Stimulated activated CD4-positive, alpha-beta T cell treated with anti-CD3 and anti-CD28 coated beads, Interleukin-12 subunit alpha, Interleukin-12 subunit beta, amount 100 ng/mL, for 48 hours (primary cell): ENCODE measurements around the gene FRMD8.

ENCODE experiments used
- DNase-seq, 3 donors: peaks; one replicate each; pipeline ENCODE4 v3.0.0-alpha.2; 2020; ENCODE audit warnings: low read depth in 2 of 3, low spot score in 1 of 3

Gene FRMD8

DNA sequence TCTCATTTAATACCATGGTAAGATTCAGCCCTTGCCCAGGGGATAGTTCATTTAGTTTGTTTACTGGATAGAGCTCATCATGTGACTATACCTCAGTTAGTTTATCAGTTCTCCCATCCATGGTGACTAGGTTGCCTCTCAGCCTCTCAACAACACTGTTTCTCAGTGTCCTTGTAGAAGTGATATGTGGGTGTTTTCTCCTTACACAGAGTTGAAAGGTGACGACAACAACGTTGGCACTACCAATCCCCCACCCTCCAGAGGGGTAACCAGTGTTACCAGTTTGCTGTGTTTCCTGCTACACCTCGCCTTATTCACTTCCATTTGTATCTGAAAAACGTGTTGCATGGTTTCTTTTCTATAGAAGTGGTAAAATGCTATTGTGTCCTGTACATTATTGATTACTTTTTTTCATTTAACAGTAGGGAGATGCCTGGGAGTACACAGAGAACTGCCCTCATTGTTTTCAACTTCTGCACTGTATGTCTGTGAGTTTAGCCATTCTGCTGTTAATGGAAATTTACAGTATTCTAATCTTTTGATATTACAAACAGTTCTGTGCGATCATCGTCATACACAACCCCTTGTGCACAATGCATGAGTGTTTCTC, 47.7 kb downstream of the FRMD8 start:
- DNase-seq = no peak

DNA sequence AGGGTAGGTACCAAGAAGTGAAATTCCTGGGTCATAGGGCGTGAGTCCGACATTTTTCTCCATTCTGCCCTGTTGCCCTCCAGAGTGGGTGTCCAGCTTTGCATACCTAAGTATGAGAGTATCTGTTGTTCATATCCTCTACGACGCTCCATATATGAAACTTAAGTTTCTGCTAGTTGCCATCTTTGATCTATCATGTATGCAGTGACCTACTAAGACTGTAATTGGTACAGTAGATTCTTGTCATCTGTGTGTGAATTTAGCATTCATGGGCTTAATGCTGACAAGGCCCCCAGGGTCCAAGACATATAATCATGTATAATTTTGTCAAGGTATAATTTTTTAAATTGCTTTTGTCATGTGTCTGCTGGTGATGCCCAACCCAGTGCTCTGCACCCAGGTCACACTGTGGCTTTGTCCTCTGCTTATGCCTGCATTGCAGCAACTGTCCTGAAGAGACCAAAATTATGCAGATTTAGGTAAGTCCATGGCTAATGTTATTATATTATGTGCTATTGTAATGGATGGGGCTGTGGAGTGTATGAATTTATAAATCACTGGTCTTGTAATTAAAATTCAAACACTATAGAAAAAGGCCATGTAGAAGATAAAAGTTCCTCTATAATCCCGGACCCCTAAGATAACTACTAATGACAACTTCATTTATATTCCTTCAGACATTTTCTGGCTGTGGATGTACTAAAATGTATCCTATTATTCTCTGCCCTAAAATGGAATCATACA, 48.4 kb downstream of the FRMD8 start:
- no peak for DNase-seq

DNA sequence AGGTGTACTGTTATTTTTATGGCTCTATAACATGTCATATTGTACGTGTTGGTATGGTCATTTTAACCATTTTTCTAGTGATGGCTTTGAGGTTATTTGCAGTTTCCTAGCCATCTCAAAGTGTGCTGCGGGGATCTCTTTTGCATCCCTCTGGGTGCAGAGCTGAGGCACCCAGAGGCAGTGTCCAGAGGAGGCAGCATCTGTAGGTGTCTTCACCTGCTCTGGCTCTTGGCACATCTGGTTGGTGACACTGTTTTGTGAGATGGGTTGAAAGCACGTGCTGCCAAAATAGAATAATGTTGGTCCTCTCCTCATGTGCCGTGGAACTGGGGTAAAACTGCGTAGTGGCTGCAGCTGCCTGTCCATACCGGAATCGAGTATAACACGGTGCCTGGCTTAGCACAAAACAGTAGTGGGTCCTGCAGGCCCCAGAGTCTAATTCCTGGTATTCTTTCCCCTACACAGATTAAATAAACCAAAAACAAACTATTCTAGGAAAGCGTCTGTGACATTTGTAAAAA, 49.0 kb downstream of the FRMD8 start:
- DNase-seq = no peak

DNA sequence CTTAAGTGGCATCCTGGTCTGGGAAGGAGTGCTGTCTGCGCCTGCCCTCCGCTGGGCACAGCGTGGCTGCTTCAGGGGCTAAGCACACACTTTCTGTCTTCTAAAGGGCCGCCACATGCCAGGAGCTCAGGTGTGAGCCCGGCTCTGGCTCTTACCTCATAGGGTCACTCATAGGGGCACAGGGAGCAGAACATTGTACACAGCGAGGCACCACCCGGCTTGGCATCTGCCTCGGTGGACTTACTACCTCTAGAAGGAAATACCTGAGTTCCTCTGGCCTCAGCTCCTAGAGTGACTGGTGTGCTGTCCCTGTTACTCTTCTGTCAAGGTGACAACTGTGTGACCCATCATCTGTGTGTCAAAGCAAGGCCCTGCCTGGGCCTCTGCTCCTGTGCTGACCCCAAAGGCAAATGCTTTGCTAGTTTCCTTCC, 49.6 kb downstream of the FRMD8 start:
- no peak for DNase-seq

DNA sequence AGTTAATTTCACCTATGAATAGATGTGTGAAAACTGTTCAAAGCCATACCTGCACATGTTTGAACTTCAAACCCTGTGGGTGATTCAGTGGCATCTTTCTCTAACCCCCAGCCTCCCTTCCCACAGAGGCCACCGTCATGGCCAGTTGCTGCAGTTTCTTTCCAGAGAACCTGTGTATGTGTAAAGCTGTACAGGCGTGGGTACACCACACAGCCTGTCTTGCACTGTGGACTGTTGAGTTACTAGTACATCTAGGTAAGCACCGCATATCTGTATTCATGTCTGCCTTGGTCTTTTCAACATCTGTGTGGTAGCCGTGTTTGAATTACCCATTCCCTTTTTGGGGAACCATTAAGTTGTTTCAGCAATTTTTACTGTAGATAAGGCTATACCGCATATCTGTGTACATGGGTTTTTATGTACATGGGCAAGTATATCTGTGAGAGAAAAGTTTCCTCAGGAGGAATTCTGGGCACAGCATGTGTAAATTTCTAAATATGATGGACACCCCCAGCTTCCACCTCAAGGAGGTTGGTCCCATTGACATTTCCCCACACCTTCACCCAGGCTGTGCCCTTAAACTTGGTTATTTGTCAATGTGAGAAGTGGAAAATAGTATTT, 50.1 kb downstream of the FRMD8 start:
- DNase-seq = no peak

DNA sequence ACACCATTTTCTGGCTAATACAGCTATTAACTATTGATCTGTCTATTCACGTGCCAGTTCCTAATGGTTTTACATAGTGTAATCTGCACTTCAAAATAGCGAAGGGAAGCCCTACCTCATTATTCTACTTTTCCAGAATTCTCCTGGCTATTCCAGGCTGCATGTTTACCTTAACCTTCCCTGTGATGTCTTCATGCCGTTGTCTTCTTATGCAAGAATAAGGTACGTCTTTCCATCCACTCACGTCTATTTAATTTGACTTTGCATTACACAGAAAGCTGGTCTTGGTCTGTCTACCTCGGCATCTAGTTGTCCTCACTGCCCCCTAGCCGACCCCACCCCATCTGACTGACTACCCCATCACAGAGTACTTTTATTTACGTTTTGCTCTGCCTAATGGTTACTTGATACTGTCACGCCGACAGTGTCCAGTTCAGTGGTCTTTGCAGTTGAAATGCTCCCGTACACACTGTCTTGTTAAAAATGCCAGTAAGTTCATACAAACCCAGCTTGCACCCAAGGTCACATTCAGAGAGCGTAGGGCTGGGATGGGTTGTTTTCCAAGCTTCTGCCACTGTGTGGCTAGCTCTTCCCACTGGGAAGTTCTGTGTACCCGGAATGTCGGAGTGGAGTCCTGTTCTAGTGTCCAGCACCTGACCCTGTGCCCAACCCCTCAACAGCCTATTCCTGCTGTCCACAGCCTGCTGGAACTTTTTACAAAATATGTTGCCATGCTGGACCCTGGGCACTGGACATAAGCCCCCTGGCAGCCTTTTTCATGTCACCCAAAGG, 51.2 kb downstream of the FRMD8 start:
- no peak for DNase-seq

DNA sequence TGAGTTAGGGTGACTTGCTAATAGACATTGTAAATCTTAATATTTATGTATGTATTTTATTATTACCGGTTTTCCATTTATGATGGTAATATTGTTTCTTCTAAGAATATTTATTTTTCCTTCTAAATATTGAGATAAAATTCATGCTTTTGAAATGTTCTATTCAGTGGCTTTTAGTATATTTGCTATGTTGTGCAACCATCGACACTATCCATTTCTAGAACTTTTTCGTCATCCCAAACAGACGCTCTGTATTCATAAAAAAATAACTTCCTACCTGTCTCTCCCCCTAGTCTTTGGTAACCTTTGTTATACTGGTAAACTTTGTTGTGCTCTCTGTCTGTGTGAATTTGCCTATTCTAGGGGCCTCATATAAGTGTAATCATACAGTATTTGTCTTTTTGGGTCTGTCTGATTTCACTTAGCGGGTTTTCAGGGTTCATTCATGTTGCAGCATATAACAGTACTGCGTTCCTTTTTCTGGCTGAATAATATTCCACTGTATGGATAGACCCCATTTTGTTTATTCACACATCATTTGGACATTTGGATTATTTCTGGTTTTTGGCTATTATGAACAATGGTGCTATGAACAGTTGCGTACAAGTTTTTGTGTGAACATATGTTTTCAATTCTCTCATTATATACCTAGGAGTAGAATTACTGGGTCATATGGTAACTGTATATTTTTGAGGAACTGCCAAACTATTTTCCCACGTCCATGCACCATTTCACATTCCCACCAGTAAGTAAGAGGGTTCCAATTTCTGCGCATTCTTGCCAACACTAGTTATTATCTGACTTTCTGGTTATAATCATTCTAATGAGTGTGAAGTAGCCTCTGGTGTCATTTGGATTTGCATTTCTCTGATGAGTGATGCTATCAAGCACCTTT, 52.1 kb downstream of the FRMD8 start:
- no peak for DNase-seq

DNA sequence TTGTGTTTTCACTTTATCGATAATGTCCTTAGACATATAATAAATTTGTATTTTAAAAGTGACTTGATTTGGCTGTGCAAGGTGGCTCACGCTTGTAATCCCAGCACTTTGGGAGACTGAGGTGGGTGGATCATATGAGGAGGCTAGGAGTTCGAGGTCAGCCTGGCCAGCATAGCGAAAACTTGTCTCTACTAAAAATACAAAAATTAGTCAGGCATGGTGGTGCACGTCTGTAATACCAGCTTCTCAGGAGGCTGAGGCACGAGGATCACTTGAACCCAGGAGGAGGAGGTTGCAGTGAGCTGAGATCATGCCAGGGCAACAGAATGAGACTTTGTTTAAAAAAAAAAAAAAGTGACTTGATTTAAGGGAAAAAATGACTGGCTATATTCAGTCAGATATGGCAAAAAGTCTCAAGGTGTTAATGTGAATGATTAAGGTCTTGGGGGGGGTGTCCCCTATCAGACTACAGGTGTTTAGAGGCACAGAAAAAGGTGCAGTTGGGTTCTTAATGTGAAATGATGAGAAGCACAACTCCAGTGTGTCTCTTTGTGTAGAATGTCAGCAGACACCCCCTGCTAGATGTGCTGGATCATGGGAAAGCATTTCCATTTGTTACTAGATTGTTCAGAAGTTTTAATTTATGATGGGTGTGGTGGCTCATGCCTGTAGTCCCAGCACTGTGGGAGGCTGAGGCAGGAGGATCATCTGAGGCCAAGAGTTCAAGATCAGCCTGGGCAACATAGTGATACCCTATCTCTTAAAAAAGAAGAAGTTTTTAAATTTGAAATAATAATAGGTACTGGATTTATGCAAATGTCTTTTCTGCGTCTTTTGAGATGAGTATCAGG, 53.1 kb downstream of the FRMD8 start:
- DNase-seq = no peak

DNA sequence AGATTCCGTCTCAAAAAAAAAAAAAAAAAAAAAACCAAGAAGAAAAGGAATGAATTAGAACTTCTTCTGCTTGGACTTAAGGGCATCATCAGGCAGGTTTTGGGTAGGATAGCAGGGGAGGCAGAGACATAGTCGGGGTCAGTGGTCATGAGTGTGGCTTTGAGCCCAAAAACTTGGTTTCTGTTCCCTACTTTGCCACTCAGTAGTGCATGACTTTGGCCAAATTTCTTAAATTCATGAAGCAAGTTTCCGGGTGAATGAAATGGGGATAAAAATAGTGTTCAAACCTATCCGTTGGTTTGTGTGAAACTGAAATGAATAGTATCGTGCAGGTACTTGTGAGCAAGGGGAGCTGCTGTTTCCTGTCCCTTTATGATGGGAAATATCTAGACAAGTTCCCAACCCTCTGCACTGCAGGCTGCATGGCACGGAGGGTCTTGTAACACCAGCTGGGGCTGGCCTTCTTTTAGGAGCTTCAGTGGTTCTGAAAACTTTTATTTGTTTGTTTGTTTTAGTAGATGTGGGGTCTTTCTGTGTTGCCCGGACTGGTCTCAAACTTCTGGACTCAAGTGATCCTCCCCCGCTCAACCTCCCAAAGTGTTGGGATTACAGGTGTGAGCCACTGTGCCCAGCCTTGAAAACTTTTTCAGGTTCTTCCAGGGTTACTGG, 54.5 kb downstream of the FRMD8 start:
- no peak for DNase-seq

DNA sequence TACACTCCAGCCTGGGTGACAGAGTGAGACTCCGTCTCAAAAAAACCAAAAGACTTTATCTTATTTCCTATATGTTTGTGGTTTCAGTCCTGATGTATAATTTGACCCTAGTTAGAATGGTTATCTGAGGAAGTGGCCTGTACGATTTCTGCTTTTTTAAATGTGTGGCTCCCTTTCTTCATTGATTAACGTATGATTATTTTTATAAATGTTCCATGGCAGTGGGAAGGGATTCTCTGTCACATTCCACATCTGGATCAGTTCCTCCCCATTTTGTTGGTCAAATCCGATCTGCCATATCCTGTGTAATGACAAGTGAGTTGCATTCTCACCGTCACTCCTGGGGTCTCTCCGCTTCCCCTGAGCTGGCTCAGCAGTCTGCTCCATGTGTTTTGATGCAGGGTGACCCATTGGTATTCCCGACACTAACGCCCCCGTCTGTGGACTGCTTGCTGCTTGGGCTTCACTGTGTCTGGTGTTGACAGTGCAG, 56.5 kb downstream of the FRMD8 start:
- DNase-seq = no peak

DNA sequence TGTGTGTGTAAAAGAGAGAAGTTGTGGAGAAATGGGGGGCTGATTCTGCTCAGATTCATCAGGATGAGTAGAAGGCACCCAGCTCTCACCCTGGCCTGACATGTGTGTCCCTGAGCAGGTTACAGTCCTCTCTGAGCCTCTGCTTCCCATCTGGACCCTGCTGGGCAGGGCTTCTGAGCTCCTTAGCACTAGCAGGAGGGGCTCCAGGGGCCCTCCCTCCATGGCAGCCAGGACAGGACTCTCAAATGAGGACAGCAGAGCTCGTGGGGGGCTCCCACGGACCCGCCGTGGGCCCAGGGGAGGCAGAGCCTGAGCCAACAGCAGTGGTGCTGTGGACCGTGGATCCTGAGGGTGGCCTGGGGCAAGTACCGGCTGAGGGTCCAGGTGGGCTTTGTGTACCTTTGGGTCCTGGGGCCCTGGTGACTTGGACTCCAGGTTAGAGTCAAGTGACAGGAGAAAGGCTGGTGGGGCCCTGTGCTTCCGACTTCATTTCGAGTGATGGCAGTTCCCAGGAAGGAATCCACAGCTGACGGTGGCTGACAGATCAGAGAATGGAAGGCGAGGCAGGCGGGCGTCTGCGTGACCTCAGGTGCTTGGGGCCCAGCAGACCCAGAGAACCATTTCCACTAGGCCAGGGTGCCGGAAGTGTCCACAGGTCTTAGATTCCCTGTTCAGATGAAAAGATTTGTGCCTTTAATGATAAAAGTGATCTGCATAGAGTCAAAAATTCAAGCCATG, 58.0 kb downstream of the FRMD8 start:
- no peak for DNase-seq

DNA sequence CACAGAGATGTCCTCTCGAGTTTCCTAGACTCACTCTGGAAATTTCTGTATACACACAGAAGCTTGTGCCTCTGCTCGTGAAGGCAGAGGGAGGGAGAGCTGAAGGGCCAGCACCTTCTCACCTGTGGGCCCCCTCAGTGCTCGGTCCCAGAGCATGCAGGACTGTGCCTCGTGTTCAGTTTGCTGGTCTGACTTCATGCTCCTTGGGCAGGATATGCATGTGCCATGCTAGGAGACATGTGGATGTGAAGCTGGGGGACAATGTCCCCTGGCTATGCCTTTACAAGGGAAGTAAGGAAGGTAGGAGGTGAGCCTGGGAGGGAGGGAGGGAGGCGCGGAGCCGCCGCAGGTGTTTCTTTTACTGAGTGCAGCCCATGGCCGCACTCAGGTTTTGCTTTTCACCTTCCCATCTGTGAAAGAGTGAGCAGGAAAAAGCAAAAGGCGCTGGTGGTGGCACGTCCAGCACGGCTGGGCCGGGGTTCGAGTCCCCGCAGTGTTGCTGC, 58.7 kb downstream of the FRMD8 start:
- DNase-seq = no peak

DNA sequence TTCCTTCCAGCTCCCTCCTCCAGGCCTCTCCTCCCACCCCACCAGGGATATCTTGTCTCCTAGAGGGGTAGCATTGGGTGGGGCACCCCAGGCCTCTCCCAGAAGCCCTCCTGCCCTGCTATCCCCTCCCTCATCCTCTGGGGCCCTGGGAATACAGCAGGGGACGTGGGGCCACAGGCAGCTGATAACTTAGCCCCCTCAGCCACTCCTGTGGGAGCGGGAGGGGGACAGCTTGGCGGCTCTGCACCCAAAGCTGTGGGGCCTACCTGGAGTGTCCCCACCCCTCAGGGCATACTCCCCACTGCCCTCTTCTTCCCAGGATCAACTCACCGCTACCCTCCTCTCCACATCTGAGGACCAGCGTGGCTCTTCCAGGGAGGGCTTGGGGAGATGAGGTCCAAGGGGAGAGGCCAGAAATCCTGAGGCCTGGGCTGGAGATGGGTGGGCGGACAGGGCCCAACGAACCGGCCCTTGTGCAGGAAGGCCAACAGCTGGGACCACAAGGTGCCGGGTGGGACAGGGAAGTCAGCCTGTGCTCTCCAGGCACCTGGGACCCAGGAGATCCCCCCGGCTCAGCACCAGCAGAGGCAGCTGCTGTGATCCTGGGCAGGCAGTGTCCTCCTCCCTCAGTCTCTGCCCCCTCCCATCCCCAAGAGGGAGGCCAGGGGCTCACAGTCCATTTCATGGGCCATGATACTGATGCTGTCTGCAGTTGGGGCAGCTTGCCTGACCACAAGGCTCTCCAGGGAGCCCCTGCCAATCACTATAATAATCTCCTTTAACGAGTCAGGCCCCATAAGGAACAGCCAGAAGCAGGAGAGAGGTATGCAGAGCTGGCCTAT, 59.4 kb downstream of the FRMD8 start:
- no peak for DNase-seq

DNA sequence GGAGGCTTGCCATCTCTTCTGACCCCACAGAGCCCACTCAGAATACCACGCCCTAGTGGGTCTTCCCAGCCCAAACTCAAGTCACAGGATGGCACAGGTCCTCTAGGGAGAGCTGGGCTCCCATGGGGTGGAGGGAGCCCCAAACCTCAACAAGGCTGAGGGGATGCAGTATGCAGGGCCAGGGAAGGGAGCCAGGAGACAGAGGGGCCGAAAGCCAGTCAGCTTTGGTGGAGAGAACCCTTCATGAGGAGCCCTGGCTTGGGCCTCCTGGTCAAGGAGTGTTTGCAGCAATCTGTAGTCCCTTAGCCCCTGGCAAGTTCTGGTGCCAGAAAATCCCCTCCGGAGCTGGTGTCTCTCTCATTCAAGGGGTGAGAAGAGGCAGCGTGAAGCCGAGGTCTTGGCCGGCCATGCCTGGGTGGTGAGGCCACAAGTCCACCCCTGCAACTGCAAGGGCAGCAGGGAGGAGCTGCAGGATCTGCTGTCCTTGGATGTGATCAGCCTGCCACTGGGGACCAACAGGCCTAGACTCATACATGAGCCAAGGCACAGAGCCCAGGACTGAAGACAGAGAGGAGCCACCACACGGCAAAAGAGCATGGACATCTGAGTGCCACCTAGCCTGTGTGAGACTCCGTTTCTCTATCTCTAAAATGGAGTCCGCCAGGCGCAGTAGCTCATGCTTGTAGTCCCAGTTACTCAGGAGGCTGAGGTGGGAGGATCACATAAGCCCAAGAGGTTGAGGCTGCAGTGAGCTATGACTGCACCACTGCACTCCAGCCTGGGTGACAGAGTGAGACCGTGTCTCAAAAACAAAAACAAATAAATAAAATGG, 60.2 kb downstream of the FRMD8 start:
- no peak for DNase-seq

DNA sequence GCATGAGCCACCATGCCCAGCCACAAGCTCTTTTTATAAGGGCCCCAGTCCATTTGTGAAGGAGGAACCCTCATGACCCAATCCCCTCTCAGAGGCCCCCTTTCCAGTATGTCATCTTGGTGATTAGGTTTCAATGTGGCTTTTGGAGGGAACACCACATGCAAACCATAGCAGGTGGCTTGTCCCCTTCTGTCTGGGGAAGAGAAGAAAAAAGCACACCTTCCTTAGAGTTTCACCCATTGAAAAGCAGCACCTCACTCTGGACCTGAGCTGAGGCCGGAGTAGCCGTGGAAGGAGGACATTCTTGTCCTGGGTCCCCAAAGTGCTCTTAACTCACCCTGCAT, 61.6 kb downstream of the FRMD8 start:
- no peak for DNase-seq

DNA sequence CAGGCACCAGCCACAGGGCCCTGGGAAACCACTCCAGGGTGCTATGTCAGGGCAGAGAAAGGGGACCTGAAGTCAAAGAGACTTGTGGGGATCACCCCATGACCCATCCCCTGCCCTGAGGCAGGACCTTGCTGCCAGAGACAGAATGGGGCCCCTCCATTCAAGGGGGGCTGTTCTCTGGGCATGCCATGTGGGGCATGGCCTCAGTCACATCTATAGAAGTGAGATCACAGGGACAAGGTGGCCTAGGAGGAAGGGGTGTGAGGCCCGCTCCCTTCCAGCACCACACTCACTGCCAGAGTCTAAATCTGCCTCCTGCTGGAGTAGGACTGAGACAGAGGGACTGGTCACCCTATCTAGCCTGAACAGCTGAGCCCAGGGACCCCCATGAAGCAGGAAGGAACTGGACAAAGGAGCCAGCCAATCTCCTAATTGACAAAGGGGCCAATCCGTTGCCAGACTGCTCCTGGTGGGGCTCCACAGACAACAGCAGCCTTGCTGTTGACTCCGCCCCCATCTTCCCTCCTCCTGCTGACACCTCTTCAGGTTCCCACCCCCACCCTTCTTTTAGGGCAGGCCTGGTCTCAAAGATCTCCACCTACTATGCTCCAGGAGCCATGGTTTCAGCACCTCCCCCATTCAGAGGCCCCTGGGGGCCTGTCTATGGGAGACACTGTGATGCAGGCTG, 62.1 kb downstream of the FRMD8 start:
- DNase-seq = no peak
